ENCODE results near the gene MEGF11.

MEGF11 gene

DNA sequence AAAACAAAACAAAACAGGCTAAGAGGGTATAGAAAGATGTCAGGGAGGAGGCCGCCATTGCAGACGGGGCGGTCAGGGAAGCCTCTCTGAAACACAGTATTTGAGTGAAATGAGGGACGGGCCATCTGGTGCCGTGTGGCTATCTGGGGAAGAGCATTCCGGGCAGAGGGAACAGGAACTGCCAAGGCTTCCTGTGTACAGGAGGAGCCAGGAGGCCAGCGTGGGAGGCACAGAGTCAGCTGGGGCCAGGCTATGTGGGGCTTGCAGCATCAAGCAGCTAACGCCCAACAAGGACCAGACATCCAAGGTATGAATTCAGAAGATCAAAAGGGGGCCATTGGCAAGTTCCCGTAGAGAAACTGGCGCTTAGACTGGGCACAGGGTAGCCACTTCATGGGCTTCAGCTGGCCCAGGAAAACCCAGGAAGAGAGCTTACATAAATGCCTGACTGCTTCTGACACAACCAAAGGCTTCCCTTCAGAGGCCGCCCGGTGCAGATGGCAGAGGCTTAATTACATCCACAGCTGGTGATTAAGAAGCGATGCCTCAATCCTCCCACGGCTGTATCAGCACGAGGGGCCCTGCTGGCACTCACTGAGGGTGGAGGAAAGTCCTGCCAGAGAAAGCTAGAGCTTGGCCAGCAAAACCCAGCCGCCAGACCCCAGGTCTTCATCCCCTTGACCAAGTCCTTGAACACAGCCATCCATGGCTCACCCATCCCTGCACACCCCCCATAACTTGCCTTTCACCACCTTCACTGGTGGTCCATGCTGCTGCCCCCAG lies 144.9 kb downstream of the MEGF11 start:
- no peak for DNase-seq

DNA sequence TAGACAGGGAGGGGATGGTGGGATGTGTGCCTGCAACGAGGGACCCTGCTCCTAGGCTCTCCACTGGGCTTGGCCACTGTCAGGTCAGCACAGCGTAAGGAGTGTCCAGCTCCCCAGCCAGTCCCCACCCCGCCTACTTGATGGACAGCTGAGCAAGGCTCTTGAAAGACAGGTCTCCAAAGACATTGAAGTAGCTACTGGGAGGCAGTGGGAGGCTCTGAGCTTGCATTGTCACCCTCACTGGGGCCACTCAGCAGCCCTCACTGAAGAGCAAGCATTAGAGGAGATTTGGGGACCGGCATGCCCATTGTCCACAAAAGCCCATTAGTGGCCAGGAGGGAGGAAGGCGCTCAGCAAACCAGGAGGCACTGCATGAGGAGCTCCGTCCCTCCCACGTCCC lies 146.5 kb downstream of the MEGF11 start:
- no peak for DNase-seq

GRCh38 chr15:66105286-66106265 lies 148.0 kb downstream of the MEGF11 start:
- no peak for DNase-seq

- no peak for DNase-seq
These were observed 150.3 kb downstream of the MEGF11 start for GRCh38 chr15:66103293-66103590.

- DNase-seq, result no peak
These were observed 150.8 kb downstream of the MEGF11 start for GRCh38 chr15:66102563-66103292.

DNA sequence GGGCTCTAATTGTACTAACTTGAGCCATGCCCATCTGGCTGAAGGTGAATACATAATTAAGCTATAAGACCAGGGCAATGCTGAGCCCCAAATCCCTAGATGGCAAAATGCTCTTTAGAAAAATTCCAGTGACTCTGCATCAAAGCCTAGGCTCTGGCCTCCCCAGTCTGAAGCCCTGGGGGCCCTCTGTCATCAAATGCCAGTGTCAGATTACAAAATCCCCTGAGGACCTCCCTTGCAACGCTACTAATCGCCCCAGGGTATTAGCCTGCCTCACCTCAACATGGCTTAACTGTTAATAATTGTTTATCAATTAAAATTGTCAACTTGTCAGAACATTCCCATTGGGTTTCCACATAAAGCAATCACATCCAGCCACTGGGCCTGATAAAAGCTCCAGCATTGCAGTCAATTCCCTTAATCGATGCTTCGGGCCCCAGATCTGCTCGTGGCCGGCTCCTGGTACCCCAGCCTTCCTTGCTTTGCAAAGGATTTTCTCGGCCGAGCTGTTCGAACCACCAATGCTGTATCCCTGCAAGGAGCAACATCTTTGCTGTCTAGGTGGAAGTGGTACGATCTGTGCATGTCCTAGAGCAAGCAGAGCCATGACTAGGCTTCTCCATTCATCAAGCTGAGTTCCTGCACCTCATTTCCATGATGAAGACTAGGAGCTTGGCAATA lies 151.7 kb downstream of the MEGF11 start:
- no peak for DNase-seq

GRCh38 chr15:66100761-66101160 lies 152.8 kb downstream of the MEGF11 start:
- DNase-seq, result no peak

- no peak for DNase-seq
These were observed 153.4 kb downstream of the MEGF11 start for GRCh38 chr15:66099950-66100671.

- no peak for DNase-seq
These were observed 155.6 kb downstream of the MEGF11 start for GRCh38 chr15:66098022-66098363.

- no peak for DNase-seq
These were observed 156.2 kb downstream of the MEGF11 start for GRCh38 chr15:66097151-66098021.

DNA sequence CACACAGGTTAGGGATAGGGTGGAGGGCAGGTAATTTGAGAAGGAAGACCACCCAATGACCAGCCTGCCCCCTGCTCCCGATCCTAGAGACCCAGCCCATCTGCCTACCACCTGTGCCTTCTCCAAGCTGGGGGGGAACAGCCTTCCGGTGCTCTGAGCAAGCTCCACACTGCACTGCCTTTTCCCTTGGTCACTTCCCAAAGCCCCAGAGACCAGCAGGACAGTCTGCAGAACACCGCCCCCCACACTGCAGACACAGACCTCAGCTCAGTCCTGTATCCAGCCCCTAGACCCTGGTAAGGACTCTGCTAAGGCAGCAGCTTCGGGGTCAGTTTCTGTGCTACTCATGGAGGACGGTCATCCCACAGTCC lies 156.9 kb downstream of the MEGF11 start:
- no peak for DNase-seq

DNA sequence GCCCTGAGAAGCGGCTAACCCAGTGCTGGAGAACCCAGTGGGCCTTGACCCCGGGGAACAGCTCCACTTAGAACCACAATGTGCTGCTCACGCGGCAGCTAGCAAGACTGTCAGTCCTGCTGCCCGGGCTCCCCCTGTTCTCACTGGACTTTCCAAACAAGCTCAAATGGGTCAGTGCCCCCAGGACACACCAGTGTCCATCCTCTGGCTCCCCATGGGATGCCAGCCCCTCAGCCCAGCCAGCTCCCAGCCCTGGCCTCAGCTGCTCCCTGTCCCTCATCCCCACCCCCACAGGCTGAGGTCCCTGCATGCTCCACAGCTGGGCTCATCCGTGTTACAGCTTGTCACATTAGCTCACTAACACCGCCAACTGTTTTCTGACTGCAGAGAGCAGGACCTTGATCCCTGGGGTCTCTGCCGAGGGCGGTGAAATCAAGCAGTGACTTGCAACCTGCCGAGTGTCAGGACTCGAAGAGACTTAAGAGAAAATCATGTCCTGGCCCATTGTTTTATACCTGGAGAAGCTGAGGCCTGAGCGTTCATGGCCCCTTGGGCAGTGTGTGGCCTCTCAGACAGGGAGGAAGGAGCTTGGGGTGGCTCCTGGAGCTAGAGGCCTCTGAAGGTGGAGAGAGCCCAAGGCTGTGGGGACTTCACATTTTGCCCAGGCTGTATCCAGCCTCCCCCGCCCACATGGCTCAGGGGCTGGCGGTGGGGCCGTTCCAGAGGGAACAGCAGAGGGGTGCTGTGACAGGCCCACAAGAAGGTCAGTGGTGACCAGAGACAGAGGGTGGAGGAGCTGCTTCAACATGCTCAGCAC lies 157.5 kb downstream of the MEGF11 start:
- DNase-seq, result no peak

GRCh38 chr15:66094331-66094730 lies 159.2 kb downstream of the MEGF11 start:
- no peak for DNase-seq

GRCh38 chr15:66092053-66093016 lies 161.2 kb downstream of the MEGF11 start:
- DNase-seq, result no peak

- DNase-seq, result no peak
These were observed 164.0 kb downstream of the MEGF11 start for GRCh38 chr15:66089509-66089908.

DNA sequence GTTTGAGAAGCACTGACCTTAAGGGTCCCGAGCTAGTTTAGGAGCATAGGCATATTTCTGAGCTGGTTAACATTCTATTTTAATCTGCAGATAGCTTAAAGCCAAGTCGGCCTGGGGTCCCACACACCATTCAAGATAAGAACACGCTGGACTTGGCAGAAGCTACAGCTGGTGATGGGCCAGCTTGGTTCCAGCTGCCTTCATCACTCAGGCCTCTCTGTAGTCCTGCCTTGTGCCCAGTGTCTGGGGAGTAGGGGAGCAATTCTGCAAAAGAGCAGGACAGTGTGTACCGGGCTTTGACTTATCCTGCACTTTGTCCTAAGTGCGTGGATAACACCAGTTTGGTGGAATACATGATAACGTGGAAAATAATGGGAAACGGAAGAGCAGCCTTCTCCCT lies 164.5 kb downstream of the MEGF11 start:
- DNase-seq, result no peak

- DNase-seq, result no peak
These were observed 168.4 kb downstream of the MEGF11 start for GRCh38 chr15:66085128-66085527.

- no peak for DNase-seq
These were observed 168.8 kb downstream of the MEGF11 start for GRCh38 chr15:66084704-66085103.
